NCI-H1436 (cell line): Measurements from ENCODE around the gene KRT15.
"Not testable (repeated sequence)": the region's sequence is repeated elsewhere in the genome, so short reads cannot be mapped to it uniquely, and the experiment has no call there.

Source experiments
- DNase-seq: peaks from one replicate; lab custom pipeline; 2025; lab: John Stamatoyannopoulos, UW

KRT15 gene

DNA sequence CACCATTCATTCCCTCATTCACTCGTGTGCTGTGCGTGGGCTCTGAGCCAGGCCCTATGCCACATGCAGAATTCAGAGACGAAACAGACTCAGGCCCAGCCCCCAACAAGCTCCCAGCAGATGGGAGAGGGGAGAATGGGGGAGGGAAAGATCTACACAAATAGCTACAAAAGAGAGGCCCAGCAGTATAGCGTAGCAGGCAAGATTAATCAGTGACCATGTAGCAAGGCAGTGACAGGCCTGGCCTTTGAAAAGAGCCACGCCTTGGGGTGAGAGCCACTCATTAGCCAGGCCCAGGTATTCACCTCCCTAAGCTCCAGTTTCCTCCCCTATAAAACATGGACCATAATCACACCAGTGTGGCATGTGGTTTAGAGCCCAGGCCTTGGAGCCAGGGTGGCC is 25.8 kb upstream of the KRT15 start:
- no peak for DNase-seq

DNA sequence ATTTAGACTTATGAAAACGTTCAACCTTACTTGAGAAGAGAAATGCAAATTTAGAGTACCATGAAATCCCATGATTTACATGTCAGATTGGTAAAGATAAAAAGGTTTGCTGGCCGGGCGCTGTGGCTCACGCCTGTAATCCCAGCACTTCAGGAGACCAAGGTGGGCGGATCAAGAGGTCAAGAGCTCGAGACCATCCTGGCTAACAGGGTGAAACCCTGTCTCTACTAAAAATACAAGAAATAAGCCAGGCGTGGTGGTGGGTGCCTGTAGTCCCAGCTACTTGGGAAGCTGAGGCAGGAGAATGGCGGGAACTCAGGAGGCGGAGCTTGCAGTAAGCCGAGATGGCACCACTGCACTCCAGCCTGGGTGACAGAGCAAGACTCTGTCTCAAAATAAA is 24.1 kb upstream of the KRT15 start:
- DNase-seq = not testable (repeated sequence)

- no peak for DNase-seq
These were observed 23.7 kb upstream of the KRT15 start for GRCh38 chr17:41542357-41542756.

DNA sequence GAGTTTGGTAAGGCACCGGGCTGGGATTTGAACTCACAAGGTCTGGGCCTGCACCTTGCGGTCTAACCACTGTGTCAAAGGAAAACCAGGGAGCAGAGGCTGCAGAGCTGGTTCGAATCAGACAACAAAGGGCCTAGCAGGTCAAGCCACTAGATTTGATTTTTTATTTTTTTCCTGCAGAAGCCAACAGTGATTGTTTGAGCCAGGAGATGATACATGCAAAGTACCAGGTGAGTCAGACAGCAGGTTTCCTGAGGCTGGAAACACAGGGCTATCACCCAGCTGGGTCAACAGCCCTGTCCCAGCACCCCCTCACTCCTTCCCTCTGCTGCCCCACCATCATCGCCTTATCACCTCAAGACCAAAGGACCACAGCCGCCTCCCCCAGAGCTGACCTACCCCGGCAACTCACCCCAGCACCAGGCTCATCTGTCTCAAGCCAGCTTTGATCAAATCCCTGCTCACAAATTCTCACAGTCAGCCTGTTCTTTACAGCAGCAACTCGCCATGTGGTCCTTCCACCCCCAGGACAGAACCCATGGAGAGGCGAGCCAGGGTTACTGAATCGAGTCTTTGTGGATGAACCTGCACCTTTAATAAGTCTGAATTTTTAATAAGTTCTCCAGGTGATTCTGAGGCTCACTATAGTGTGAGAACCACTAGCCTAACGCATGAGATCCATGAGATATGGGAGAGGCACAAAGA is 22.4 kb upstream of the KRT15 start:
- no peak for DNase-seq

- DNase-seq = peak; percentile 47
These were observed 21.4 kb upstream of the KRT15 start for GRCh38 chr17:41539979-41540701.

DNA sequence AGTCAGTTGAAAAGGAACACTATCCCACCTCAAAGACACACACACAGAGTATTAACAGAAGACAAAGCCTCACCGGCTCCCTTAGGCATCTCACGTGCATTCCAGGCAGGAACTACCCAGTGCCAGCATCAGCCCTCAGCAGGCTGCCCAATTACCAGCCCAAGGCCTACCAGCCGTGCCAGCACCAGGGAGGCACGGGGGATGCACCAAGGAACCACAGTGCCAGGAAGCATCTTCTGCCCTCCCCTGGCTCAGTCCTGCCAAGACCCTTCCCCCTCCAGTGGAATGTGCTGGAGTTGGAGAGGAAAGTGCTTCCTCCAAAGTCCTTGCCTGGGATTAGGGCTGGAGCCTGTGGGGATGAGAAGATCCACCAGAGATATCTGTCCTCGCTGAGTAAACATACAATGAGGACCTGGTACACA is 20.4 kb upstream of the KRT15 start:
- DNase-seq = no peak

DNA sequence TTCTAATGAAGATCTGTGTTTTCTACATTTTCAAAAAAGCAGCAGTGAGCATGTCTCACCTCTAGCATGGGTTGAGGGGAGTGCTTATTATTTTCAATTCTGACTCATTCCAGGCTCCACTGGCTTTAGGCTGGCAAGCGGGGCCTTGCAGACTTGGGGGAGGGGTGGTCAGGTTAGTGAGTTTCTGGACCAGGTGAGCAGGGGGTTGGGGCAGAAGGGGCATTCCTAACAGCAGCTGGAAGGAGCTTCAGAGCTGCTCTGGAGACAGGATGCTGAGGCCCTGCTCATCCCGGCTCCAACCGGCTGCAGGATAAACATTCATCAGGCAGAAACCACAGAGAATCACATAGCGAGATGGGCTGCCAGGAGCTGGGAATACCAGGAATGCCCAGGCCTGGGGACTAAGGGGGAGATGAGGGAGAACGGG is 19.9 kb upstream of the KRT15 start:
- DNase-seq = no peak

DNA sequence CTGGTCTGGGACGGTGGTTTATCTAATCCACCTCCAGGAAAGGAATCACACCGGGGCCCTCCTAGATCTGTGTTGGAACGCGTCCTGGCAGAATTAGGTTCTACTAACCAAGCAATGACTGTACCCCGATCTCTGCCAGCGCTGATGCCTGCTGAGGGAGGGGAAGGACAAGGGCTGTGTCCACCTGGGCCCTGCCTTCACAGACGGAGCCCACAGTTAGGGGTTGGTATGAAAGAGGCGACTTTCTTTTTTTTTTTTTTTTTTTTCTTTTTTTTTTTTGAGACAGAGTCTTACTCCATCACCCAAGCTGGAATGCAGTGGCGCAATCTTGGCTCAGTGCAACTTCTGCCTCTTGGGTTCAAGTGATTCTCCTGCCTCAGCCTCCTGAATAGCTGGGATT is 19.3 kb upstream of the KRT15 start:
- DNase-seq = no peak

DNA sequence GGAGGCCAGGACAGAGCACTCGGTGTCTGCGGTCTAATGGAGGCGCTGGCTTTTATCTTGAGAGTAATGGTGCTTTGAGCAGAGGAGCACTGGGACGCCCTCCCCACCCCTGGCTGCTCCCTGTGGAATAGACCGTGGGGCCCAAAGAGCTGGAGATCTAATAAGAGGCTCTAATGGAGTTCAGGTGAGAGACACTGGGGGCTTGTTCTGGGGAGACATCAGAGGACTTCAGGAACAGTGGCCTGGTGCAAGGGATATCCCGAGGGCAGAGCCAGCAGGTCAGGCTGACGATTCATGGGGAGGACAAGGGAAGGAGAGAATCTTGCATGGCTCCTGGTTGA is 18.9 kb upstream of the KRT15 start:
- no peak for DNase-seq

DNA sequence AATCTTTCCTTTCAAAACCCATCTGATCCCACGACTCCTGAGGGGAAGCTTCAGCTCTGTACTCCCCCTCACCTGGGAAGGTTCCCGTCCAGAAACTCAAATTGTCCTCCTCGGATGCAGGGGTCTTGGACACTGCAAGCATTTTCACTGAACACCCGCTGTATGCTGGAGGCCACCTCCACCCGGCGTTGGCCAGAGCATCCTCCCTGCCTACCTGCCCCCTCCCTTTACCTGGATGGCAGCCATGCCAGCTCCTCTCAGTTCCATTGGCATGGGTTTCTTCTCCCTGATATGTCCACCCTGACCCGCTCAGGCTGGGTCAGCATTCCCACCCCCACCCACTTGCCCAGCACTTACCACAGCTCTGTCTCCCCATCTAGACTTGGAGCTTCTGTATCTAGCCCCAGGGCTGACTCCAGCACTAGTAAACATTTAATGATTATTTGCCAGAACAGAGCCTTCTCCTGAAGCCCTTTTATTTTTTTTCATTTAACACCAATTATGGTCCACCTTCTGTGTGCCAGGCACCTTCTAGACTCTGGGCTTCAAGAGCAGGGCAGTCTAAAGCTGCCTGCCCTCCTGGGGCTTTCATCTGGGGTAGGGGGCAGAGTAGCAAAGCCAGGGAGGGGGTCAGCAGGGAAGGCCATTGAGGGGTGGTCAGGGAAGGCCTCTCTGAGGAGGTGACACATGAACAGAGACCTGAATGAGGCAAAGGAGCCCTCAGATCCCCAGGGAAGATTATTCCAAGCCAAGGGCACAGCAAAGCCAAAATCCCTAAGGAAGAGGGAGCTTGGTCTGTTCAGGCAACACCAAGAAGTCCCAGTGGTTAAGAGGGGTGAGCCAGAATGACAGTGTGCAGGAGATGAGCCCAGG is 18.3 kb upstream of the KRT15 start:
- no peak for DNase-seq

DNA sequence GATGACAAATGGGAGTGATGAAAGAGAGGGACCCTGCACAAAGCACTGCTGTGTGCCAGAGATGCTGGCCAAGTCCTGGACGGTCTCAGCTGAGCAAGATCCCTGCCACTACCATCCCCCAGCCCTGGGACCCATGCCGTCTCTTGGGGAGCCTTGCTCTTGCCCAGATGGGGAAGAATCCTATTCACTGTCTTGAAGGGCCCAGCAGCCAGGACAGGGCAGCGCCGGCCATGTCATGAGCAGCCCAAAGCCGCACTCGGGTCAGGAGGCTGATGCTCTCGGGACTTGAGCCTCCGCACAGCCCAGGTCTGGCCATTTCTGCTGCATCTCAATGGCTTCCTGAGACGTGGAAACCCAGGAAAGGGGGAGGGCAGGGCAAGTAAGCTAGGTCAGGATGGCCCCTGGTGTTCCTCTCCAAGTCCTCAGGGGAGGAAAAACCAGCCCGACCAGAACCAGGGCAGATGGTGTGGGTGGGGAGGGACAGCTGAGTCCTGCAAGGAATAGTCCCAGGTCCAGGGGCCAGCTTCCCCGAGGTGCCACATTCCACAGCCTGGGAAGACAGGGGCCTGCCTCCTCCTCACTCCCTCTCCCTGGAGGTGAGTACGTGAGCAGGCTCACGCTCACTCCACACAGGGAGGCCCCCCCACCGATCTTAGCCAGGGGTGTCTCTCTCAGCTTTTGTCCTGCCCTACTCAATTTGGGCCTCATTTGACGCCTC is 17.2 kb upstream of the KRT15 start:
- no peak for DNase-seq

GRCh38 chr17:41534899-41535546 is 16.3 kb upstream of the KRT15 start:
- no peak for DNase-seq

- DNase-seq = no peak
These were observed 14.9 kb upstream of the KRT15 start for GRCh38 chr17:41533613-41534012.

- no peak for DNase-seq
These were observed 14.4 kb upstream of the KRT15 start for GRCh38 chr17:41532947-41533570.

- DNase-seq = no peak
These were observed 13.3 kb upstream of the KRT15 start for GRCh38 chr17:41531993-41532392.

- DNase-seq = no peak
These were observed 11.7 kb upstream of the KRT15 start for GRCh38 chr17:41530062-41531048.

DNA sequence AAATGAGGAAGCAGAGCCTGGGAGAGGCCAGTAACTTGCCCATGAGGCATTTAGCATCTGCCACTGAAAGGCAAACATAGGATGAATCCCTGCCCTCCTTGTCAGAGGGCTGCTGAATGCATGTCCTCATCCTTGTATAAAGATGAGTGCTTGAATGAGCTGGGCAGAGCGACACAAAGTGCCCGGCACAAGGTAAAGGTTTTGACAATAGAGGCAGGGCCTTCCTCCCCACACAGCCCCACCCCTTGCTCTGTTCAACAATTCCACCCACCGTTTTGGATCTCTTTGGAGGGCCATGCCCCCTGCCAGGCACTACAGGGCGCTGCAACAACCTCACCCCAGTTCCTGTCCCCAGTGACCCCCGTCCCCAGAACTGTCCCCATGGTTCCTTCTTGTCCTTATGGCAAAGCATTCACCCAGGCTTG is 10.8 kb upstream of the KRT15 start:
- no peak for DNase-seq

- DNase-seq = peak; percentile 42
These were observed 10.3 kb upstream of the KRT15 start for GRCh38 chr17:41528959-41529353.

- DNase-seq = no peak
These were observed 8.7 kb upstream of the KRT15 start for GRCh38 chr17:41527063-41528023.
